GM19099 (cell line): Measurements from ENCODE around the gene FNDC3B.

ENCODE experiments used
- POLR2A ChIP-seq: IDR thresholded peaks from 3 replicates; pipeline ENCODE4 v1.6.1; 2011; ENCODE audit warnings: low read depth; ENCODE audit not compliant: insufficient read length; ENCODE audit errors: extremely low read depth

The FNDC3B gene

DNA sequence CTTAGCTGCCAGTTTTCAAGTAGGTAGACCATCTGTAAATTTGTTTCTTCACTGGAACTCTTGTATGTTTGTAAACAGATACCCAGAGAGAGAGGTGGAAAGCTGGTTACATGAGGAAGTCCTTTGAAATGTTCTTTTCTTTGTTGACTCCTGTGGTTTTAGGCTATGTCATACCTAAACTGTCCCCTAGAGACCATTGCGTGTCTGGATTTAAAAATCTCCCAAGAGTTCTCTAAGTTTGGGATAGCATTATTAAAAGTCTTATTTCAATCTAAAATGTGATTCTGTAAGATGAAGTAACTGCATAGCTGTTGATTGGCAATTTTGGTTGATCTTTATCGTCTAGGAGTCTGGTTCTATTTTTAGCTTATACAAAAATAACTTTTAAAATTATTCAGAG, 281.7 kb downstream of the FNDC3B start:
- TF ChIP-seq POLR2A = no peak

DNA sequence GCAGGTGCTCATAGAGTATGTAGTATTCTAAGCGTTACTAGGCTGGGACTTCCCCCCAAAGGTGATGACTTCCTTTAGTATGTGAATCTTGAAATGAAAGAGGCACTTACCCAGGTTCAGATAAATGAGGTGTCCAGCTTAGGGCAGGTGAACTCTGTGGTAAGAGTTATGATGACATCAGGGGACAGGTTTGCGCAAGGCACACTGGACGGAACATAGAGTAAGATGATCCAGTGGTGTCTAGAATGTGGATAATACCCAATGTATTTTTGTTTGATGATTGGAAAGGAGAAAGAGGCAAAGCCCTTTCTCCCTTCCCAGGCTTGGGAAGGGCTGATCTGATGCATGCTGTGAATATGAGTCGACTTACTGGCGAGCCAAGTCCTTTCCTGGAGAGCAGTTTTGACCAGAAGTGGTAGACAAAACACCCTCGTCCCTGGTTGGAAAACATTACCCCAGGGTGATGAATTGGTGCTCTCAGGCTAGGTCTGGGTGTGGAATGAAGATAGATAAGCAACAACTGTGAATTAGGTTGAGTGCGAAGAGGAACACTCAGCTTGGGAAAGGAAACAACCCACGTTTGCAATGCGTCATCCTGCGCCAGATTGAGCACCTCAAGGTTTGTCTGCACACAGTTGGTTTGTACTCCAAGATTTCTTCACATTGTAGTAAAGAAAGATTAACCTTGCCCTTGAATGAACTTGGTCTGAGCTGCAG, 284.7 kb downstream of the FNDC3B start:
- no peak for TF ChIP-seq POLR2A

DNA sequence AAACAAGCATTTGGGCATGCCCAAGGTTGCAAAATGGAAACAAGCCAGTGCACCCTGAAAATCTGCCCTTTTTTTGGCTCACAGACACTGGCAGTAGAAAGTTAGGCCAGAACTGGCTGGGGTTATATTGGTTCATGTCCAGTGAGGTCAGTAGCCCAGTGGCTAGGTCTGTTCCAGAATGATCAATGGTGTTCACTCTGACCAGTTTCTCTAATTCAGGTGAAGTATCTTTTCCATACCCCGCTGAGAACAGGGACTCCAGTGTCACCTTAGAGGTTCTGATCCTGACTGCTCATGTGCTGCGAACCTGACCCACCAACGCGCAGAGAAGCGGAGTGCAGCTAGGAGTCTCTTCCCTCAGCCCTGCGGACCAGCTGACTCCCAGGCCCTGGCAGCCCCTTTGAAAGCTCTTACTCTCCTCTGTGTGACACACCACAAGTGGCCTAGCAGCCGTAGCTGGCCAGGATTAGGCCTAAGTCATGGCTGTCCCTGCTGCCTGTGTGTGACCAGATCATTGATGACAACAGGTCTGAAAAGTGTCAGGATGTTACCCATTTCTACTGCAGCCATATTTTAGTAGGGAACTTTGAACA, 285.3 kb downstream of the FNDC3B start:
- no peak for TF ChIP-seq POLR2A

DNA sequence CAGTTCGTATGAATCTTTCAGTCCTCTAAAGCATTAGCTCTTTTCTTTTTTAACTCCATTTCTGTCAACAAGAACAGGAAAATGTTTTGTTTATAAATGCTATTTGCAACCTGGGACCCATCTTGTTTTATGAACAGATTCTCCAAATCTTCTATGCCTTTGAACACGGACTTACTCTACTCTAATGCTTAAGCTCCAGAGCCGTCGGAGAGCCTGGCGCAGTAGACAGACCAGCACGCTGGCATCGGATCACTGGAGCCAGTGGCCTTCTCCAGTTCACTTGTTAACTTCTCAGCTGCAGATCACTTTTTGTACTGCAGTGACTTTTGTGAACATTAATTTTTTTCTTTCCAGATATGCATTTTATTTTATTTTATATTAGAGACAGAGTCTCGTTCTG, 286.1 kb downstream of the FNDC3B start:
- TF ChIP-seq POLR2A = no peak

DNA sequence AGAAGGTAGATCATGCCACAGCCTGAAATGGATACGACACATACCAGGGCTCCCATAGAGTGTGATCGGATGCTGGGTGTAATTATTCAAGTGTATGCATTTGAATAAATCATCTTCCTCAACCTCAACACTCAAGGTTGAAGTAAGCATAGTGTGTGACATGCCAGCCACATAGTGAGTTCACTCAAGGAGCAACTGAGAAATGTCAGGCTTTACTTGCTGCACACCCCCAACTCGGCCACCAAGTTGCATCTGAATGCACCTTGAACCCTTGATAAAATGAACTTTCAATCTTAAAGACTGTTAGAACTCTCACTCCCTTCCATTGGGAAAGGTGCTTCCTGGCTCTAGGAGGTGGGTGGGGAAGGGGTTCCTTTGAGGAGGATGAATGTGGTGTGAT, 287.6 kb downstream of the FNDC3B start:
- no peak for TF ChIP-seq POLR2A

DNA sequence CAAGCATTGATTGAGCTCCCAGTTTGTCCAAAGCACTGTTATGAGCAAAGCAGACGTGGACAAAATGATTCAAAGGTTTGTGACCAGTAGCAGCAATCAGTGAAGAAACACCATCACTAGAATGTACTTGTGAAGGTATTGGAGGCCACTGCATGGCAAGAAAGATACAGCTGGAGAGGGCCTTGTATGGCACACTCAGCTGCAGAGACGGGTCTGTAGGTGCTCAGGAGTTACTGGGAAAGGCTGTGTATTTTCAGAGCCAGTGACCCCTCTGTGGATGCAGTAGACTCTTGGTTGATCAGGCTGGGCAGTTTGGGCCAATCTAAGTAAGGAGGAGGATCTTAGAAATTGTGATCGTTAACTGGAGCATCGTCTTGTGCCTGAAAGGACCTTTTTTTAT, 288.9 kb downstream of the FNDC3B start:
- TF ChIP-seq POLR2A = no peak

DNA sequence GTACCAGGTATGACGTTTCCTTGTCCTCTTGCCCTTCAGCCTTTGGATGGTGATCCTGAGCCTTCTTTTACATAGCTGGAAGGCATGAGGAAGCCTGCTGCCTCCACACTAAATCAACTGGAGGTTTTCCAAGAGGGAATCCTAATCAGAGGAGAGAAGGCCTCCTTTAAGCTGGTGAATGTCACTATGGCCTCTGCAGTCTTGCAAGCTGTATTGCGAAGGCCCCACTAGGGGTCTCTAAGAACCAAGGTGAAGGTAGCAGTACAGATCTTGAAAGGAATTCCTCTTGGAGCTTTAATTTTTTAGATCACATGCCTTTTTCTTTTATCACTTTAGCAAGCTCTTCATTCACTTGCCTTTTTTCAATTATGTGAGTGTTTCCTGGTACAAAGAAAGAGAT, 289.7 kb downstream of the FNDC3B start:
- no peak for TF ChIP-seq POLR2A

DNA sequence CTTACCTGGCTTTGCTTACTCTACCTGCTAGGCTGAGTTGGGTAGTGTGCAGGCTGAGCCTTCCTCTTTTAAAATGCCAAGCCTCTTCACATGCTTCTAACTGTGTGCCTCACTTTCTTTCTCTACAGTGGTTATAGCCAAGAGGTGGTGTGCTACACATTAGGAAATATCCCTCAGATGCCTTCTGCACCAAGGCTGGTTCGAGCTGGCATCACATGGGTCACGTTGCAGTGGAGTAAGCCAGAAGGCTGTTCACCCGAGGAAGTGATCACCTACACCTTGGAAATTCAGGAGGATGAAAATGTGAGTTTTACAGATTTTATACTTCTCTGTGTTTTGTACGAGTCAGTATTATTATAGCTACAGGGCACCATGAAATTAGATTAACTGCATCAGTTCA, 291.0 kb downstream of the FNDC3B start:
- no peak for TF ChIP-seq POLR2A

DNA sequence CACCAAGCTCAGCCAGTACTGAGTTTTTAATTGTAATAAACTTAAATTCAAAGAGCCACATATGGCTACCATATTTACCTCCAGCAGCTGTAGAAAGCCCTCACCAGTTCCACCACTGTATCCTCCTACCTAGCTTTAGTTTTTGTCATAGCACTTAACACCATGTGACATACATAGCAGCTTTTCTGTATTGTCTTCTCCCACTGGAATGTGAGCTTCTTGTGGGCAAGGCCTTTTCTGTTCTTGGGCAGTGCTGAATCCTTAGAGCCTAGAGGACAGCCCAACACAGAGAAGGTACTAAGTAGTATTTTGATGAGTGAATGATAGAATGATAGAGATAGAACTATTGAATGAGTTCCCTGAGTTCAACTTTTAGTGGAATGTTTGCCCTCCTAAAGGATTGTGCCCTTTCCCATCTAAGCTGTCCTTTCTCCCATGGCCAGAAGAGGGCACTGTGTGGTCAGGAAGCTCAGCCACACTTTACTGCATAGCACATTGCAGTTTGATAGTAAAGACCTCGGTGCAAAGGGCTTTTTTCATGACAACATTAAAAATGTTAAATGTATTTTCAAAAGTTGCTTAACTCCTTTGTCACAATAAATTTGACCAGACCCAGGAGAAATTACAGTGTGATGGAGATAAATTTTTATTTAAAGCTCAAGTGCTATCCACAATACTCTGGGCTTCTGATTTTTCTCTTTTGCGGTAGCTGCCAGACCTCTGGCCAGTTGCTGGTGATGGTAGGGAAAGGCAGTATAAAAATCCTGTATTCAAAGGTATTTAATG, 293.1 kb downstream of the FNDC3B start:
- TF ChIP-seq POLR2A = no peak

DNA sequence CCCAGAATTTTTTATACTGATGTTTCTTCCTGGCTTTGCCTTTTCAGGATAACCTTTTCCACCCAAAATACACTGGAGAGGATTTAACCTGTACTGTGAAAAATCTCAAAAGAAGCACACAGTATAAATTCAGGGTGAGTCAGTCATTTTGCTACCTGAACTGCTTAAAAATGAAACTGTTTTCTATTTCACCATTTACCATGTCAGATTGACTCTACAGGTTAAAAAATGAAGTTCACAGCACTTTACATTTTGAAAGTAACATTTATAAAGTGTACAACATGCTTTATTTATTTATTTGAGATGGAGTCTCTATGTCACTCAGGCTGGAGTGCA, 293.6 kb downstream of the FNDC3B start:
- TF ChIP-seq POLR2A = no peak

DNA sequence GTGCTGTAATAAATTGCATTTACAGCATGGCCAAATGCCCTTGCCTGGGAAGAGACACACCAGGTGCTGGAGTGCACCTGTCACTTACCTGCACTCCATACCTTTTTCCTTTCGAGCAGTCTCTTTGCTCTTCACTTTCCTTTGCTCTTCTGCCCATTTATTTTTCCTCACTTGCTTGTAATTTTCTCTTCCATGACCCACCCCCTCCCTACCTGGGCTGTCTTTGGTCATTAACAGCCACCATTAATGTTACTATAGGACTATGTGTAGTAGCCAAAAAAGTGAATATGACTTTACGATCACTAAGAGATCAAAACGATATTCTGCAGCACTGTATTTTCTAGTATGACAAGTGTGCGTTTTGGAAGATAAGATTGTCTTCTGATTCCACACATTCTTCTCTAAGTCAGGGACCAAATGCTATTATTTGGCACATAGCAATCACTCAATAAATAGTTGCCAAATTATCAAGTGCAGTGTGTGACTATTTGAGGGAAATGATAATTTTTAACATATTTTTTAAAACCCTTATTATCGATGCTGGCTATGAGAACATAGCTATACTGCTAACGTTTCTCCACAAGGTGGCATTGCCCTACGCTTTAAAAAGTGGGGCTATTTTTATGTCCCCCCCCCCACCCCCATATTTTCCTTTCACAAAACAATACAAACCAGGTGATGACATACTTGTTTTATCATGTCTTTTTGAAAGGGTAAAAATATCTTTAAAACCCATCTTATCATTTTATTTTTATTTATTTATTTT, 294.5 kb downstream of the FNDC3B start:
- TF ChIP-seq POLR2A = no peak

DNA sequence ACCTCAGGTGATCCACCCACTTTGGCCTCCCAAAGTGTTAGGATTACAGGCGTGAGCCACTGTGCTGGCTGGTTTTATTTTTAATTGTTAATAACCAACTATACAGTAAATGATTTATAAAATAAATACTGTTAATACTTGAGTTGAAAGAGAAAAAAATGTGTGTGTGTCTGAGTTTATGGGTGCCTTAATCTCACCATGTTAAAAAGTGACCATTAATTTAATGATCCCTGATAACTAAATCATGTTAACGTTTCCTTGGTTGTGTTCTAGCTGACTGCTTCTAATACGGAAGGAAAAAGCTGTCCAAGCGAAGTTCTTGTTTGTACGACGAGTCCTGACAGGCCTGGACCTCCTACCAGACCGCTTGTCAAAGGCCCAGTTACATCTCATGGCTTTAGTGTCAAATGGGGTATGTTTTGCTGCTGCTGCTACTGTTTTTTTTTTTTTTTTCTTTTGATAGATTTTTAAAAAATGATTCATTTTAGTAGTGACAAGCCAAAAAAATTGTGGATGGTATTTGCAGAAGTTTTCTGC, 295.4 kb downstream of the FNDC3B start:
- TF ChIP-seq POLR2A = no peak

DNA sequence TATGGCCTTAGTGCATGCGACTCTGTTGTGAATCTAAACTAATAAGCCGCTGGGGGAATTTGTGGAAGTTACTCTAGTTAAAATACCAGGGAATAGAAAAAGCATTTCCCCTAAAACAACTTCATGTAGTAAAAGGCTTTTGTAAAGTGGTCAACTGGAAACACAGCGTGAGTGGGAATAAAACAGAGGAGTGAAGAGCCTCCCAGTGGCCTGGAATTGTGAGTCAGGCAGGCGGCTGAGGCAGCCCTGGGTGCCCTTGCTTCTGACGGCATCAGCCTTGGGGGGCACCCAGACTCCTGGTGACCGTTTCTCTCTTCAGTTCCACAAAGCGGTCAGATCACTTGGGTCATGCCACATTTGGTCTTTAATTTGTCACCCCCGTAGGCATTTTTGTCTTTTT, 300.5 kb downstream of the FNDC3B start:
- TF ChIP-seq POLR2A = no peak

DNA sequence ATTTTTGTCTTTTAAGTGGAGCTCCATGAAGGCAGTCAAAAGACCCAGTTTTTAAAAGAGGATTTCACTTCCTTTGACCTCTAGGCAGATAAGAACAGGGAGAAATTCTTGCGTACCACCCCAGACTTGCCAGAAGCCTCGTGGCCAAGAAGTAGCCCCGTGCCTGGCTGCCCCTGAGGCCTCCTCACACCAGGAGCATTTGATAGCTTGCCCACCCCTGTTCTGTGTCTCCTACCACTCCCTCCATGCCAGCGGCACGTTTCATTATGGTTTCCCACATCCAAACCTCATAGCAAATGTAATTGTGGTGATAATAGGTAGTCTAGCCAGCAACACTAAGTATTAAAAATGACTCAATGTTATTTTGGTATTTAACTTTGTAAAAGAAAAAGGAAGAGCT, 301.2 kb downstream of the FNDC3B start:
- TF ChIP-seq POLR2A = no peak

DNA sequence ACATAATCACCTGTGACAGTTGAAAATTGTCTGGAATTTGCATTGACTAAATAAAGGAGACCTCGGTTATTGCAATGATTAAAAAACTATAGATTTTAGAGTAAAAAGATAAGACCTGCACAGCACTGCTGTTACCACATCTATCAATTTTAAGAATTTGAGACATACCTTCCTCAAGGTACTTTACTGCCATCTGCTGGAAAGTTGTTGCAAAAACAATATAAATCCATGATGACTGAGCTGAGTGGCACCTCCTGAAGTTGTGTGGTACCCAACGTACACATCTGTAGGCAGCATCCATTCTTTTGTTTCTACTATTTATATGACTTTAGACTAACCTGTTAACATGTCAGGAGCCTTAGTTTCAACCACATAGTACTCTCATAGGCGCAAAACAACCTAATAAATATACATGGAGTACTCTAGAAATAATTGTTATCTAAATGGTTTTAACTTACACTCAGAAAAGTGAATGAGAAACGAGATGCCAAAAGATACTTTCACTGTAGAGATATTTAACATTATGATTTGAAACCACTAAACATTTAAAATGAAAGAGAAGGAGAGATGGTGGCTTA, 302.2 kb downstream of the FNDC3B start:
- TF ChIP-seq POLR2A = no peak
